HepG2 (cell line): ENCODE data around the gene ZFP36L2. TPM values are rescaled to one million over a fixed set of nuclear protein-coding genes. Genes with fewer than 3 reads are reported as not detected.

Experiments used
- AGO2 ChIP-seq: fragments of 200-400 bp; formaldehyde crosslinking; optimal IDR thresholded peaks from 2 replicates; pipeline ENCODE3; 2017; ENCODE audit warnings: mild to moderate bottlenecking, low read depth, low read length, moderate library complexity
- ATF7-NPFF ChIP-seq: sonication (generic); formaldehyde crosslinking; IDR thresholded peaks from 2 replicates; pipeline ENCODE4 v1.8.1; 2023; ENCODE audit warnings: mild to moderate bottlenecking, low read depth, missing genetic modification reagents, moderate library complexity
- ATRX ChIP-seq: sonication (generic); formaldehyde crosslinking; IDR thresholded peaks from 2 replicates; pipeline ENCODE4 v1.4.0; 2020; ENCODE audit warnings: missing genetic modification reagents, borderline replicate concordance
- CENPT ChIP-seq: sonication (generic); formaldehyde crosslinking; IDR thresholded peaks from 2 replicates; pipeline ENCODE4 v1.8.0; 2022; ENCODE audit warnings: low read depth, mild to moderate bottlenecking, moderate library complexity, missing genetic modification reagents
- ETV5 ChIP-seq: IDR thresholded peaks from 2 replicates; pipeline ENCODE4 v1.6.1; 2018; ENCODE audit warnings: missing biosample characterization, missing genetic modification reagents, inconsistent platforms, borderline replicate concordance
- GABPB1 ChIP-seq: IDR thresholded peaks from 2 replicates; pipeline ENCODE4 v1.6.1; 2016; ENCODE audit warnings: mild to moderate bottlenecking, missing genetic modification reagents, moderate library complexity, missing compliant biosample characterization
- MXD4 ChIP-seq: IDR thresholded peaks from 2 replicates; pipeline ENCODE4 v1.6.1; 2016; ENCODE audit warnings: mild to moderate bottlenecking, missing biosample characterization, missing genetic modification reagents
- PITX1 ChIP-seq: sonication (generic); formaldehyde crosslinking; IDR thresholded peaks from 2 replicates; pipeline ENCODE4 v1.5.1; 2020; ENCODE audit warnings: mild to moderate bottlenecking, missing genetic modification reagents
- RBFOX2 ChIP-seq: fragments of 200-400 bp; formaldehyde crosslinking; IDR thresholded peaks from 2 replicates; pipeline ENCODE4 v1.6.1; 2017; ENCODE audit warnings: low read depth, mild to moderate bottlenecking, low read length
- REXO4 ChIP-seq: sonication (generic); formaldehyde crosslinking; IDR thresholded peaks from 2 replicates; pipeline ENCODE4 v1.8.0; 2022; ENCODE audit warnings: missing genetic modification reagents, mild to moderate bottlenecking, borderline replicate concordance
- RNF2 ChIP-seq: fragments of 450-650 bp; conservative IDR thresholded peaks from 2 replicates; pipeline ENCODE4 v1.6.1; 2016; ENCODE audit warnings: low read depth
- SYNCRIP ChIP-seq: fragments of 200-400 bp; formaldehyde crosslinking; IDR thresholded peaks from 2 replicates; pipeline ENCODE4 v1.6.1; 2018; ENCODE audit warnings: mild to moderate bottlenecking, low read depth, low read length; ENCODE audit not compliant: insufficient read depth
- U2AF2 ChIP-seq: fragments of 200-400 bp; formaldehyde crosslinking; IDR thresholded peaks from 2 replicates; pipeline ENCODE4 v1.6.1; 2017; ENCODE audit warnings: low read depth, mild to moderate bottlenecking, low read length
- ZBTB21 ChIP-seq: sonication (generic); formaldehyde crosslinking; IDR thresholded peaks from 2 replicates; pipeline ENCODE4 v1.4.0; 2020; ENCODE audit warnings: missing genetic modification reagents
- ZMYM2 ChIP-seq: sonication (generic); formaldehyde crosslinking; IDR thresholded peaks from 2 replicates; pipeline ENCODE4 v1.8.0; 2022; ENCODE audit warnings: mild to moderate bottlenecking, missing genetic modification reagents
- ZNF20 ChIP-seq: sonication (generic); formaldehyde crosslinking; IDR thresholded peaks from 2 replicates; pipeline ENCODE4 v1.4.0; 2020; ENCODE audit warnings: mild to moderate bottlenecking, moderate library complexity, missing genetic modification reagents
- ZNF329 ChIP-seq: sonication (generic); formaldehyde crosslinking; IDR thresholded peaks from 2 replicates; pipeline ENCODE4 v1.9.0; 2021; ENCODE audit warnings: low read depth, mild to moderate bottlenecking, missing genetic modification reagents
- ZNF549 ChIP-seq: sonication (generic); formaldehyde crosslinking; IDR thresholded peaks from 2 replicates; pipeline ENCODE4 v1.5.0; 2020; ENCODE audit warnings: missing genetic modification reagents
- ZNF564 ChIP-seq: sonication (generic); formaldehyde crosslinking; IDR thresholded peaks from 2 replicates; pipeline ENCODE4 v1.8.1; 2023; ENCODE audit warnings: mild to moderate bottlenecking, missing genetic modification reagents
- ZNF670 ChIP-seq: sonication (generic); formaldehyde crosslinking; IDR thresholded peaks from 2 replicates; pipeline ENCODE4 v1.8.0; 2022; ENCODE audit warnings: mild to moderate bottlenecking, missing genetic modification reagents, borderline replicate concordance
- polyA plus RNA-seq, 8 experiments: library from polyadenylated mRNA; depleted of rRNA in 3 of 8; stranded (reverse) in 7 of 8; unstranded in 1 of 8; fragments of >200 nt; fragmentation: Illumina TruSeq in 4 of 8; extraction: Trizol in 4 of 8; gene quantifications; 2 replicates each; pipeline versions ENCODE4 v1.2.1 to v1.2.3, GENCODE V29; 2011 to 2016; ENCODE audit warnings: low read depth in 4 of 8, missing spikeins in 1 of 8, mixed read lengths in 1 of 8; ENCODE audit not compliant: insufficient read depth in 1 of 8
- total RNA-seq, 5 experiments: library from RNA; depleted of rRNA; stranded (reverse); fragments of >200 nt; fragmentation: Illumina TruSeq; extraction: Trizol; gene quantifications; 2 replicates each; pipeline ENCODE4 v1.2.3, GENCODE V29; 2016; ENCODE audit warnings: low read depth in 1 of 5
- TF ChIP-seq, protein P1 (sequence below): IDR thresholded peaks from 2 replicates; pipeline ENCODE4 v1.6.1; 2018; ENCODE audit warnings: missing genetic modification reagents
- TF ChIP-seq, protein P2 (sequence below): sonication (generic); formaldehyde crosslinking; conservative IDR thresholded peaks from 2 replicates; pipeline ENCODE4 v1.8.0; 2022; ENCODE audit warnings: low read depth, missing genetic modification reagents
- TF ChIP-seq, protein P3 (sequence below): sonication (generic); formaldehyde crosslinking; IDR thresholded peaks from 2 replicates; pipeline ENCODE4 v1.4.0; 2020; ENCODE audit warnings: low read depth, mild to moderate bottlenecking, missing genetic modification reagents
- TF ChIP-seq, protein P4 (sequence below): sonication (generic); formaldehyde crosslinking; IDR thresholded peaks from 2 replicates; pipeline ENCODE4 v1.4.0; 2020; ENCODE audit warnings: missing genetic modification reagents
- TF ChIP-seq, protein P5 (sequence below): sonication (generic); formaldehyde crosslinking; IDR thresholded peaks from 2 replicates; pipeline ENCODE4 v1.5.0; 2020; ENCODE audit warnings: missing genetic modification reagents, mild to moderate bottlenecking, borderline replicate concordance

ZFP36L2 gene
- total and polyA plus RNA-seq, 2 of the 13 experiments (the other 11 are each of a cell fraction or from before 2014, with no cell fraction given): 11.2 to 21.8 TPM

DNA sequence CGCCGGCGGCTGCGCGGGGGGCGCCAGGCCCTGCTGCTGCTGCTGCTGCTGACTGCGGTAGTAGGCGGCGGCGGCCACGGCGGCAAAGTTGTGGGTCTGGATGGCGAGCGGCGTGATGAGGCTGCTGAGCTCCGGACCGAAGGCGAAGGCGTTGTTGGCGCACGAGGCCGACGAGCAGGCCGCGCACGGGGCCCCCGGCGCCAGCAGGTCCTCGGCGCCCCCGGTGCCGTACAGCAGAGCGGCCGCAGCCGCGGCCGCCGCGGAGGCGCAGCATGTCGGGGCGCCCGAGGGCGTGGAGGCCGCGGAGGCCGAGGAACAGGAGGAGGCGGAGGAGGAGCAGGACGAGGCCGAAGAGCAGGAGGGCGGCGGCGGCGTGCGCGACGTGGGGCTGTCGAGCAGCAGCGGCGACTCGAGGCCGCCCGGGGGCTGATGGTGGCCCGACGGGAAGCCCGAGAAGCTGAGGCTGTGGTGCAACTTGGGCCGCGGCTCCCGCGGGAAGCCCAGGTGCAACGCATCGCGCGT, 1.8 kb downstream of the ZFP36L2 start (continued):
- no peak for TF ChIP-seq ZMYM2 (CRISPR knock-in tag)
- TF ChIP-seq ZBTB21: no peak
- TF ChIP-seq ZNF20: no peak
- TF ChIP-seq RNF2: no peak
- TF ChIP-seq, protein P1, sequence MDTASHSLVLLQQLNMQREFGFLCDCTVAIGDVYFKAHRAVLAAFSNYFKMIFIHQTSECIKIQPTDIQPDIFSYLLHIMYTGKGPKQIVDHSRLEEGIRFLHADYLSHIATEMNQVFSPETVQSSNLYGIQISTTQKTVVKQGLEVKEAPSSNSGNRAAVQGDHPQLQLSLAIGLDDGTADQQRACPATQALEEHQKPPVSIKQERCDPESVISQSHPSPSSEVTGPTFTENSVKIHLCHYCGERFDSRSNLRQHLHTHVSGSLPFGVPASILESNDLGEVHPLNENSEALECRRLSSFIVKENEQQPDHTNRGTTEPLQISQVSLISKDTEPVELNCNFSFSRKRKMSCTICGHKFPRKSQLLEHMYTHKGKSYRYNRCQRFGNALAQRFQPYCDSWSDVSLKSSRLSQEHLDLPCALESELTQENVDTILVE (CRISPR knock-in tag): no peak
- TF ChIP-seq, protein P2, sequence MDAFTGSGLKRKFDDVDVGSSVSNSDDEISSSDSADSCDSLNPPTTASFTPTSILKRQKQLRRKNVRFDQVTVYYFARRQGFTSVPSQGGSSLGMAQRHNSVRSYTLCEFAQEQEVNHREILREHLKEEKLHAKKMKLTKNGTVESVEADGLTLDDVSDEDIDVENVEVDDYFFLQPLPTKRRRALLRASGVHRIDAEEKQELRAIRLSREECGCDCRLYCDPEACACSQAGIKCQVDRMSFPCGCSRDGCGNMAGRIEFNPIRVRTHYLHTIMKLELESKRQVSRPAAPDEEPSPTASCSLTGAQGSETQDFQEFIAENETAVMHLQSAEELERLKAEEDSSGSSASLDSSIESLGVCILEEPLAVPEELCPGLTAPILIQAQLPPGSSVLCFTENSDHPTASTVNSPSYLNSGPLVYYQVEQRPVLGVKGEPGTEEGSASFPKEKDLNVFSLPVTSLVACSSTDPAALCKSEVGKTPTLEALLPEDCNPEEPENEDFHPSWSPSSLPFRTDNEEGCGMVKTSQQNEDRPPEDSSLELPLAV (CRISPR knock-in tag): no peak
- TF ChIP-seq, protein P3, sequence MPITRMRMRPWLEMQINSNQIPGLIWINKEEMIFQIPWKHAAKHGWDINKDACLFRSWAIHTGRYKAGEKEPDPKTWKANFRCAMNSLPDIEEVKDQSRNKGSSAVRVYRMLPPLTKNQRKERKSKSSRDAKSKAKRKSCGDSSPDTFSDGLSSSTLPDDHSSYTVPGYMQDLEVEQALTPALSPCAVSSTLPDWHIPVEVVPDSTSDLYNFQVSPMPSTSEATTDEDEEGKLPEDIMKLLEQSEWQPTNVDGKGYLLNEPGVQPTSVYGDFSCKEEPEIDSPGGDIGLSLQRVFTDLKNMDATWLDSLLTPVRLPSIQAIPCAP: 0 out of 2 replicates have a peak, but pooled peaks have one; percentile 4
- TF ChIP-seq, protein P4, sequence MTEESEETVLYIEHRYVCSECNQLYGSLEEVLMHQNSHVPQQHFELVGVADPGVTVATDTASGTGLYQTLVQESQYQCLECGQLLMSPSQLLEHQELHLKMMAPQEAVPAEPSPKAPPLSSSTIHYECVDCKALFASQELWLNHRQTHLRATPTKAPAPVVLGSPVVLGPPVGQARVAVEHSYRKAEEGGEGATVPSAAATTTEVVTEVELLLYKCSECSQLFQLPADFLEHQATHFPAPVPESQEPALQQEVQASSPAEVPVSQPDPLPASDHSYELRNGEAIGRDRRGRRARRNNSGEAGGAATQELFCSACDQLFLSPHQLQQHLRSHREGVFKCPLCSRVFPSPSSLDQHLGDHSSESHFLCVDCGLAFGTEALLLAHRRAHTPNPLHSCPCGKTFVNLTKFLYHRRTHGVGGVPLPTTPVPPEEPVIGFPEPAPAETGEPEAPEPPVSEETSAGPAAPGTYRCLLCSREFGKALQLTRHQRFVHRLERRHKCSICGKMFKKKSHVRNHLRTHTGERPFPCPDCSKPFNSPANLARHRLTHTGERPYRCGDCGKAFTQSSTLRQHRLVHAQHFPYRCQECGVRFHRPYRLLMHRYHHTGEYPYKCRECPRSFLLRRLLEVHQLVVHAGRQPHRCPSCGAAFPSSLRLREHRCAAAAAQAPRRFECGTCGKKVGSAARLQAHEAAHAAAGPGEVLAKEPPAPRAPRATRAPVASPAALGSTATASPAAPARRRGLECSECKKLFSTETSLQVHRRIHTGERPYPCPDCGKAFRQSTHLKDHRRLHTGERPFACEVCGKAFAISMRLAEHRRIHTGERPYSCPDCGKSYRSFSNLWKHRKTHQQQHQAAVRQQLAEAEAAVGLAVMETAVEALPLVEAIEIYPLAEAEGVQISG: no peak; the same call in 1 of the 2 replicates
- 0 out of 2 replicates have a peak, but pooled peaks have one; percentile 5 for TF ChIP-seq REXO4 (CRISPR knock-in tag)
- no peak for TF ChIP-seq ATRX (CRISPR knock-in tag)
- TF ChIP-seq CENPT (CRISPR knock-in tag): peak; percentile 11; the same call in 1 of the 2 replicates
- no peak for TF ChIP-seq GABPB1
- no peak for TF ChIP-seq ATF7-NPFF (CRISPR knock-in tag)
- TF ChIP-seq ZNF670: peak; percentile 19; the same call in 1 of the 2 replicates
- 0 out of 2 replicates have a peak, but pooled peaks have one; percentile 8 for TF ChIP-seq ZNF329 (CRISPR knock-in tag)
- TF ChIP-seq U2AF2: no peak
- no peak for TF ChIP-seq ETV5 (CRISPR knock-in tag)
- TF ChIP-seq ZNF549: no peak
- TF ChIP-seq, protein P5, sequence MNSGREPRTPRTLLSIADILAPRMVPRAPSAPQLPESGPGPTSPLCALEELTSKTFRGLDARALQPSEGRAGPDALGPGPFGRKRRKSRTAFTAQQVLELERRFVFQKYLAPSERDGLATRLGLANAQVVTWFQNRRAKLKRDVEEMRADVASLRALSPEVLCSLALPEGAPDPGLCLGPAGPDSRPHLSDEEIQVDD (CRISPR knock-in tag): no peak
- no peak for TF ChIP-seq PITX1 (CRISPR knock-in tag)
- peak; percentile 71 for TF ChIP-seq RBFOX2
- TF ChIP-seq AGO2: peak; percentile 60
- TF ChIP-seq MXD4: no peak
- no peak for TF ChIP-seq SYNCRIP
- peak; percentile 21; the same call in 1 of the 2 replicates for TF ChIP-seq ZNF564 (CRISPR knock-in tag)
